ENCODE measurements around the gene WWOX. TPM values are rescaled to one million over a fixed set of nuclear protein-coding genes. Genes with fewer than 3 reads are reported as not detected.

WWOX gene
- polyA plus RNA-seq, 1 donor (not counting 4 experiments of a cell fraction or from before 2014, with no cell fraction given): 5.1 TPM

DNA sequence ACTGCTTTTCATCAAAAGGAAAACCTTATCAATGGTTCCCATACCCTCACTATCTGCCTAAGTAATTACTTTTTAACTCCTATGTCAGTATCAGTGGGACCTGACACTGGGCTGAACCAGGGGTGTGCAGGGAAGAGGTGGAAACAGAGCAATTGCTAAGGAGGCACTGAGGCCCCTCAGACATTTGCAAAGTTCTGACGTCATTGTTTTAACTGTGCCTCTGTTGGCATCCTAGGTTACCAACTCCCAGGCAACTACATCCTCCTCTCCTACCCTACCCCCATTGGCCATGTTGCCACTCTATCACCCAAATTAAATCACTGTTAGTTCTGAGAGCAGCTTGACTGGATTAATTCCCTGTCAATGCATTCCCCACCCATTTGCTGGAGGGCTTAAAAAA lies 8.0 kb upstream of the WWOX start:
- dilution Hi-C loops (cut with MboI; ENCODE audit: extremely low pct_ligation_motif_present, low sequenced_read_pairs): no loop called here
- Histone ChIP-seq H3K9me3 (ENCODE audit: control insufficient read depth, low read depth, low read length) (no peaks in the 10 kb centered on the region), H3K4me1 (ENCODE audit: control insufficient read depth, extremely low read depth, insufficient read depth, low read length) (peaks cover 3% of the 10 kb centered on the region), H4K20me1 (ENCODE audit: control insufficient read depth, extremely low read depth, insufficient read depth, low read length) (no peaks in the 10 kb centered on the region), H3K4me2 (ENCODE audit: control insufficient read depth, extremely low read depth, insufficient read depth, low read depth, low read length) (no peak overlapping the region), H2AFZ (ENCODE audit: control insufficient read depth, low read length) (no peak overlapping the region), H3K27ac (ENCODE audit: control insufficient read depth, insufficient read depth, low read length) (no peak overlapping the region), H3K79me2 (ENCODE audit: control insufficient read depth, insufficient read depth, low read length) (no peaks in the 10 kb centered on the region), H3K4me3 (ENCODE audit: control insufficient read depth in 2 of 3, extremely low read depth in 1 of 3, insufficient read depth in 2 of 3, low read depth in 1 of 3, low read length in 3 of 3) (no peak overlapping the region), H3K9ac (ENCODE audit: control insufficient read depth, extremely low read depth, insufficient read depth, low read length) (no peak overlapping the region), H3K9me1 (ENCODE audit: control insufficient read depth, extremely low read depth, insufficient read depth, low read length) (no peaks in the 10 kb centered on the region), H3K36me3 (ENCODE audit: control insufficient read depth in 2 of 2, extremely low read depth in 1 of 2, insufficient read depth in 2 of 2, low read length in 2 of 2) (no peaks in the 10 kb centered on the region), H3K27me3 (ENCODE audit: control insufficient read depth, extremely low read depth, insufficient read depth, low read length) (no peaks in the 10 kb centered on the region)
- FAIRE-seq (no peak), DNase-seq (ENCODE audit: low read depth, low spot score) (no peak)
- TF ChIP-seq, protein P1, sequence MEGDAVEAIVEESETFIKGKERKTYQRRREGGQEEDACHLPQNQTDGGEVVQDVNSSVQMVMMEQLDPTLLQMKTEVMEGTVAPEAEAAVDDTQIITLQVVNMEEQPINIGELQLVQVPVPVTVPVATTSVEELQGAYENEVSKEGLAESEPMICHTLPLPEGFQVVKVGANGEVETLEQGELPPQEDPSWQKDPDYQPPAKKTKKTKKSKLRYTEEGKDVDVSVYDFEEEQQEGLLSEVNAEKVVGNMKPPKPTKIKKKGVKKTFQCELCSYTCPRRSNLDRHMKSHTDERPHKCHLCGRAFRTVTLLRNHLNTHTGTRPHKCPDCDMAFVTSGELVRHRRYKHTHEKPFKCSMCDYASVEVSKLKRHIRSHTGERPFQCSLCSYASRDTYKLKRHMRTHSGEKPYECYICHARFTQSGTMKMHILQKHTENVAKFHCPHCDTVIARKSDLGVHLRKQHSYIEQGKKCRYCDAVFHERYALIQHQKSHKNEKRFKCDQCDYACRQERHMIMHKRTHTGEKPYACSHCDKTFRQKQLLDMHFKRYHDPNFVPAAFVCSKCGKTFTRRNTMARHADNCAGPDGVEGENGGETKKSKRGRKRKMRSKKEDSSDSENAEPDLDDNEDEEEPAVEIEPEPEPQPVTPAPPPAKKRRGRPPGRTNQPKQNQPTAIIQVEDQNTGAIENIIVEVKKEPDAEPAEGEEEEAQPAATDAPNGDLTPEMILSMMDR (optimal IDR thresholded peaks at IDR 0.05 in 1 of 3, IDR thresholded peaks at IDR 0.05 in 1 of 3, conservative IDR thresholded peaks at IDR 0.05 in 1 of 3; ENCODE audit: extremely low read depth in 1 of 3, insufficient read depth in 2 of 3, low read length in 3 of 3): no peak
- no peak for TF ChIP-seq EZH2 (IDR thresholded peaks at IDR 0.05; ENCODE audit: low read length)

DNA sequence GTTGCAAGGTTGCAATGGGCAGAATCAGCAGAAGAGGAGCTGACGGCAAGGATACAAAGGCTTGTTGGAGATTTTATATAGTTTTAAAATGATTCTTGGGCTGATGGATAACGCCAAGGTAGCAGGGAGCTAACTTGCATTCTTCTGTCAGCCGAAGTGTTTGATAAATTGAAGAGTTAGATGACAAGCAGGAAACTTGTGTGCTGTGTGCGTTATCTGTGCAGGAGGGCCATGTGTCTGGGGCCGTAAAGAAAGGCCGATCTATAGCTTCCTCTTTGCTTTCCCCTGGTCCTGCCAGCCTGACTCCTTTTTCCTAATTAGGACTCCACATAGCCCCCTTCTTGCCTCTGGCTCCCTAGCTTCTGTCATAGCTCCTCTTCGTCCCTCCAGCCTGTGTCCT lies 6.7 kb upstream of the WWOX start:
- FAIRE-seq: no peak
- no peak overlapping the region for H3K4me2 ChIP-seq (ENCODE audit: control insufficient read depth, extremely low read depth, insufficient read depth, low read depth, low read length)
- DNase-seq (ENCODE audit: low read depth, low spot score): no peak
- no peak for TF ChIP-seq EZH2 (IDR thresholded peaks at IDR 0.05; ENCODE audit: low read length)
- TF ChIP-seq, protein P1 (optimal IDR thresholded peaks at IDR 0.05 in 1 of 3, IDR thresholded peaks at IDR 0.05 in 1 of 3, conservative IDR thresholded peaks at IDR 0.05 in 1 of 3; ENCODE audit: extremely low read depth in 1 of 3, insufficient read depth in 2 of 3, low read length in 3 of 3): no peak
- H2AFZ ChIP-seq (ENCODE audit: control insufficient read depth, low read length): no peak overlapping the region
- H3K9ac ChIP-seq (ENCODE audit: control insufficient read depth, extremely low read depth, insufficient read depth, low read length): no peak overlapping the region
- H3K27me3 ChIP-seq (ENCODE audit: control insufficient read depth, extremely low read depth, insufficient read depth, low read length): no peaks in the 10 kb centered on the region
- H3K4me1 ChIP-seq (ENCODE audit: control insufficient read depth, extremely low read depth, insufficient read depth, low read length): peaks cover 11% of the 10 kb centered on the region
- no peaks in the 10 kb centered on the region for H3K36me3 ChIP-seq (ENCODE audit: control insufficient read depth in 2 of 2, extremely low read depth in 1 of 2, insufficient read depth in 2 of 2, low read length in 2 of 2)
- dilution Hi-C loops (cut with MboI; ENCODE audit: extremely low pct_ligation_motif_present, low sequenced_read_pairs): no loop called here
- no peaks in the 10 kb centered on the region for H3K9me1 ChIP-seq (ENCODE audit: control insufficient read depth, extremely low read depth, insufficient read depth, low read length)
- H3K79me2 ChIP-seq (ENCODE audit: control insufficient read depth, insufficient read depth, low read length): no peaks in the 10 kb centered on the region
- H4K20me1 ChIP-seq (ENCODE audit: control insufficient read depth, extremely low read depth, insufficient read depth, low read length): no peaks in the 10 kb centered on the region
- H3K4me3 ChIP-seq (ENCODE audit: control insufficient read depth in 2 of 3, extremely low read depth in 1 of 3, insufficient read depth in 2 of 3, low read depth in 1 of 3, low read length in 3 of 3): no peak overlapping the region
- H3K9me3 ChIP-seq (ENCODE audit: control insufficient read depth, low read depth, low read length): no peaks in the 10 kb centered on the region
- no peak overlapping the region for H3K27ac ChIP-seq (ENCODE audit: control insufficient read depth, insufficient read depth, low read length)

Measured in keratinocyte (primary cell).